A673 (cell line): ENCODE data around the gene KRTAP5-1. TPM values are rescaled to one million over a fixed set of nuclear protein-coding genes. Genes with fewer than 3 reads are reported as not detected.

ENCODE experiments used
- BruUV-seq: library from RNA; stranded (reverse); fragments of 400-500 nt; replicated peaks from 2 replicates; lab custom pipeline; 2021; lab: Mats Ljungman, UMichigan
- CTCF ChIA-PET: fragments of 300-600 bp; sonication (Branson Sonifier 250); formaldehyde crosslinking; loops from one replicate; lab custom pipeline; 2022; ENCODE audit warnings: antibody characterized with exemption; lab: Charles Lee
- POLR2A ChIA-PET: fragments of 300-600 bp; sonication (Branson Sonifier 250); formaldehyde crosslinking; loops from one replicate; lab custom pipeline; 2022; ENCODE audit warnings: antibody characterized with exemption; ENCODE audit not compliant: low non-redundant PET; lab: Charles Lee
- DNase-seq: peaks from one replicate; pipeline ENCODE4 v3.0.0-alpha.2; 2015; ENCODE audit warnings: low spot score
- H3K27ac ChIP-seq: fragments of 200-600 bp; sonication (generic); 2 replicates; pipeline ENCODE4 v1.5.1; 2016; ENCODE audit warnings: mixed run types, low read depth, mild to moderate bottlenecking, mixed read lengths, antibody characterized with exemption, low read length; ENCODE audit not compliant: poor library complexity, severe bottlenecking
- H3K27me3 ChIP-seq: fragments of 200-600 bp; sonication (generic); replicated peaks from 2 replicates; pipeline ENCODE4 v1.6.1; 2017; ENCODE audit warnings: mixed run types, low read depth, mild to moderate bottlenecking, mixed read lengths, antibody characterized with exemption, low read length; ENCODE audit not compliant: insufficient read depth, poor library complexity
- H3K36me3 ChIP-seq: fragments of 200-600 bp; sonication (generic); 2 replicates; pipeline ENCODE4 v1.6.1; 2016; ENCODE audit warnings: mixed run types, mild to moderate bottlenecking, mixed read lengths, antibody characterized with exemption, low read length; ENCODE audit not compliant: insufficient read depth, poor library complexity, severe bottlenecking
- H3K4me1 ChIP-seq: fragments of 200-600 bp; sonication (generic); 2 replicates; pipeline ENCODE4 v1.6.1; 2017; ENCODE audit warnings: mixed run types, mild to moderate bottlenecking, mixed read lengths, antibody characterized with exemption, low read length; ENCODE audit not compliant: insufficient read depth, poor library complexity, severe bottlenecking
- H3K4me3 ChIP-seq: fragments of 200-600 bp; sonication (generic); 2 replicates; pipeline ENCODE4 v1.5.1; 2016; ENCODE audit warnings: low read depth, mixed run types, mild to moderate bottlenecking, mixed read lengths, low read length; ENCODE audit not compliant: poor library complexity, severe bottlenecking
- H3K9me3 ChIP-seq: fragments of 200-600 bp; sonication (generic); 2 replicates; pipeline ENCODE4 v1.6.1; 2016; ENCODE audit warnings: mixed run types, low read depth, mild to moderate bottlenecking, mixed read lengths, antibody characterized with exemption, low read length; ENCODE audit not compliant: poor library complexity, severe bottlenecking
- CTCF ChIP-seq: fragments of 300-800, 200-600 bp; sonication (generic); conservative IDR thresholded peaks from 2 replicates; pipeline ENCODE4 v1.5.1; 2017; ENCODE audit warnings: low read depth, mild to moderate bottlenecking, antibody characterized with exemption, low read length, moderate library complexity, mixed read lengths
- EZH2 ChIP-seq: fragments of 200-600 bp; sonication (generic); IDR thresholded peaks from 2 replicates; pipeline ENCODE4 v1.6.1; 2017; ENCODE audit warnings: borderline replicate concordance, low read depth, mild to moderate bottlenecking, mixed read lengths, antibody characterized with exemption, low read length; ENCODE audit not compliant: poor library complexity, severe bottlenecking
- intact Hi-C: fragments of 100-400 bp; cut with micrococcal nuclease; formaldehyde crosslinking; loops from one replicate; pipeline ENCODE4 v1.10.0; 2022; ENCODE audit not compliant: unreplicated experiment
- total RNA-seq: library from RNA; stranded (reverse); gene quantifications from 2 replicates; pipeline ENCODE4 v1.2.3, GENCODE V29; 2021

The KRTAP5-1 gene
- total RNA-seq, 1 experiment from 2014 or later: not detected

GRCh38 chr11:1553808-1554594, 31.1 kb downstream of the KRTAP5-1 start:
- Histone ChIP-seq H3K27me3 (peaks cover 4% of the 10 kb centered on the region), H3K9me3 (no peaks in the 10 kb centered on the region), H3K4me3 (no peak overlapping the region), H3K27ac (no peak overlapping the region), H3K36me3 (no peaks in the 10 kb centered on the region), H3K4me1 (no peaks in the 10 kb centered on the region)
- POLR2A ChIA-PET: no interaction called here
- no TSS peak for BruUV-seq
- intact Hi-C loops: no loop called here
- no peak for DNase-seq
- CTCF ChIA-PET: interaction anchor here (1.0 kb wide), 1 partner anchor 21 kb away, joined by 3 read pairs; no protein-coding TSS in a partner anchor
- TF ChIP-seq CTCF: no peak
- TF ChIP-seq EZH2: no peak

- BruUV-seq: no TSS peak
- peaks cover 35% of the 10 kb centered on the region for H3K27me3 ChIP-seq
- no peak for TF ChIP-seq CTCF
- TF ChIP-seq EZH2: no peak
- POLR2A ChIA-PET: no interaction called here
- H3K27ac ChIP-seq: no peak overlapping the region
- H3K4me1 ChIP-seq: no peaks in the 10 kb centered on the region
- CTCF ChIA-PET: no interaction called here
- intact Hi-C loops: loop anchor here (5.0 to 10.0 kb wide), 2 partner anchors 75 to 283 kb away; partner anchors contain the start of genes KRTAP5-4, KRTAP5-5 and SYT8
- no peaks in the 10 kb centered on the region for H3K9me3 ChIP-seq
- H3K36me3 ChIP-seq: no peaks in the 10 kb centered on the region
- DNase-seq: no peak
- no peak overlapping the region for H3K4me3 ChIP-seq
Measured at GRCh38 chr11:1549338-1550330, 35.4 kb downstream of the KRTAP5-1 start.
